Esophagus squamous epithelium (tissue), 4 donors: ENCODE results near the gene DDA1.

Experiments used
- POLR2A ChIP-seq, 4 donors: fragments of 450-650 bp; IDR thresholded peaks; one replicate each; pipeline ENCODE4 v1.6.1; 2017; ENCODE audit warnings: antibody characterized with exemption in 4 of 4, mild to moderate bottlenecking in 4 of 4, moderate library complexity in 3 of 4
- TF ChIP-seq, protein P1 (sequence below), 6 experiments: fragments of 450-650 bp in 4 of 6; fragments of 200-600 bp in 2 of 6; sonication (generic) in 2 of 6; IDR thresholded peaks; one replicate each; pipeline ENCODE4 v1.5.1; 2016 to 2019; ENCODE audit warnings: antibody characterized with exemption in 6 of 6, mild to moderate bottlenecking in 4 of 6, moderate library complexity in 4 of 6

DNA sequence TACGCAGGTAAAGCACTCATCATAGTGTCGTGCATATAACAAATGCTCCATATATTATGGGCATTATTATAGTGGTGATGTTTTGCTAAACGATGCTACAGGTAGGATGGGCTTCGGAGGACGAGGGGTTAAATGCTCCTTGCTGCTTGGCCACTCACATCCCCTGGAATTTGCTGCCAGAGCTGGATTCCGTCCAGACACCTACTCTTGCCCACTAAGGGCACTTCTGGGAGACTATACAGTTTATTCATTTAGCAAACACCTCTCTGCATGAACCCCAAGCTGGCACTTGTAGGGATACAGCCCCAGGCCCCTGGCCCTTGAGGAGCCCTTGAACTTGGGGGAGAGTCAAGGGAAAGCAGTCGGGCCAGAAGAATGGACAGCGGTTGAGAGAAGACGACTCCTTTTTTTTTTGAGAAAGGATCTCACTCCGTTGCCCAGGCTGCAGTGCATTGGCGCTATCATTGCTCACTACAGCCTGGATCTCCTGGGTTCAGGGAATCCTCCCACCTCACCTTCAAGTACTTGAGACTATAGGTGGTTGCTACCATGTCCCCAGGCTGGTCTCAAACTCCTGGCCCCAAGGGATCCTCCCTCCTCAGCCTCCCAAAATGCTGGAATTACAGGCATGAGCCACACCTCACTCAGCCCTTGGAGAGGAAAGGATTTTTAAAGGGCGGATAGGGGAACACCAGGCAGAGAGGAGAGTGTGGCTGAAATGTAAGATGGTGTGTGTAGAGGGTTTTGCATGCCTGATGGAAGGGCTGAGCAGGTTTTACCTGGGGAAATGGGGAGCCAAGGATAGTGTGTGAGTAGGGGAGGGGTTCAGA is 4.8 kb upstream of the DDA1 start:
- TF ChIP-seq, protein P1, sequence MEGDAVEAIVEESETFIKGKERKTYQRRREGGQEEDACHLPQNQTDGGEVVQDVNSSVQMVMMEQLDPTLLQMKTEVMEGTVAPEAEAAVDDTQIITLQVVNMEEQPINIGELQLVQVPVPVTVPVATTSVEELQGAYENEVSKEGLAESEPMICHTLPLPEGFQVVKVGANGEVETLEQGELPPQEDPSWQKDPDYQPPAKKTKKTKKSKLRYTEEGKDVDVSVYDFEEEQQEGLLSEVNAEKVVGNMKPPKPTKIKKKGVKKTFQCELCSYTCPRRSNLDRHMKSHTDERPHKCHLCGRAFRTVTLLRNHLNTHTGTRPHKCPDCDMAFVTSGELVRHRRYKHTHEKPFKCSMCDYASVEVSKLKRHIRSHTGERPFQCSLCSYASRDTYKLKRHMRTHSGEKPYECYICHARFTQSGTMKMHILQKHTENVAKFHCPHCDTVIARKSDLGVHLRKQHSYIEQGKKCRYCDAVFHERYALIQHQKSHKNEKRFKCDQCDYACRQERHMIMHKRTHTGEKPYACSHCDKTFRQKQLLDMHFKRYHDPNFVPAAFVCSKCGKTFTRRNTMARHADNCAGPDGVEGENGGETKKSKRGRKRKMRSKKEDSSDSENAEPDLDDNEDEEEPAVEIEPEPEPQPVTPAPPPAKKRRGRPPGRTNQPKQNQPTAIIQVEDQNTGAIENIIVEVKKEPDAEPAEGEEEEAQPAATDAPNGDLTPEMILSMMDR (IDR thresholded peaks at IDR 0.05): no peak
- TF ChIP-seq POLR2A (IDR thresholded peaks at IDR 0.05): no peak
